B cell (primary cell): ENCODE measurements around the gene KRT222. TPM values are rescaled to one million over a fixed set of nuclear protein-coding genes. Genes with fewer than 3 reads are reported as not detected.

ENCODE experiments used
- ATAC-seq: fragments of 200-7000 bp; cut with Tn5 transposase; one replicate; pipeline ENCODE4 v1.10.0; 2021; ENCODE audit warnings: low read depth, mild to moderate bottlenecking, moderate number of reproducible peaks, moderate library complexity
- CTCF ChIA-PET: fragments of 350-600 bp; sonication (Branson Sonifier 250); formaldehyde crosslinking; loops from one replicate; lab custom pipeline; 2021; ENCODE audit warnings: antibody characterized with exemption, inconsistent platforms; lab: Charles Lee
- POLR2A ChIA-PET: fragments of 350-600 bp; sonication (Branson Sonifier 250); formaldehyde crosslinking; loops from one replicate; lab custom pipeline; 2021; ENCODE audit warnings: antibody characterized with exemption; lab: Charles Lee
- DNase-seq: peaks from one replicate; pipeline ENCODE4 v3.0.0; 2013
- H2AFZ ChIP-seq: 2 replicates; pipeline ENCODE4 v1.6.1; 2012; ENCODE audit warnings: mild to moderate bottlenecking, low read depth, low read length; ENCODE audit not compliant: insufficient read depth, poor library complexity, severe bottlenecking
- H3K27ac ChIP-seq, 2 donors: 1 replicate in 1 of 2; 2 replicates in 1 of 2; pipeline ENCODE4 v1.5.1; 2012 to 2013; ENCODE audit warnings: low read length in 2 of 2, mild to moderate bottlenecking in 2 of 2, moderate library complexity in 1 of 2
- H3K27me3 ChIP-seq, 4 experiments: fragments of 200-600 bp in 1 of 4; sonication (generic) in 1 of 4; replicated peaks in 1 of 4; 1 replicate in 2 of 4; 2 replicates in 2 of 4; pipeline versions ENCODE4 v1.6.1 to v1.7.0; 2013 to 2016; ENCODE audit warnings: low read length in 3 of 4, mild to moderate bottlenecking in 2 of 4, mixed read lengths in 1 of 4, moderate library complexity in 1 of 4; ENCODE audit not compliant: insufficient read depth in 4 of 4, control insufficient read depth in 3 of 4; ENCODE audit errors: control extremely low read depth in 1 of 4
- H3K36me3 ChIP-seq, 2 experiments: replicated peaks in 1 of 2; 1 replicate in 1 of 2; 2 replicates in 1 of 2; pipeline versions ENCODE4 v1.6.1 to v1.7.1; 2013; ENCODE audit warnings: low read length in 1 of 2; ENCODE audit not compliant: insufficient read depth in 2 of 2, control insufficient read depth in 1 of 2; ENCODE audit errors: control extremely low read depth in 1 of 2, extremely low read depth in 1 of 2
- H3K4me1 ChIP-seq, 2 donors: fragments of 200-600 bp in 1 of 2; sonication (generic) in 1 of 2; 1 replicate in 1 of 2; 2 replicates in 1 of 2; pipeline versions ENCODE4 v1.5.1 to v1.6.1; 2013 to 2017; ENCODE audit warnings: low read length in 2 of 2; ENCODE audit not compliant: control insufficient read depth in 2 of 2, insufficient read depth in 2 of 2
- H3K4me2 ChIP-seq: replicated peaks from 2 replicates; pipeline ENCODE3; 2012; ENCODE audit warnings: mild to moderate bottlenecking, low read depth, low read length; ENCODE audit not compliant: poor library complexity, severe bottlenecking
- H3K4me3 ChIP-seq, 5 experiments: fragments of 200-600 bp in 1 of 5; sonication (generic) in 1 of 5; 1 replicate in 3 of 5; 2 replicates in 2 of 5; pipeline versions ENCODE4 v1.5.1 to v1.7.0; 2011 to 2016; ENCODE audit warnings: low read length in 4 of 5, mild to moderate bottlenecking in 4 of 5, low read depth in 2 of 5, control low read depth in 1 of 5, moderate library complexity in 1 of 5; ENCODE audit not compliant: insufficient read depth in 1 of 5; ENCODE audit errors: control extremely low read depth in 1 of 5, extremely low read depth in 1 of 5
- H3K79me2 ChIP-seq: fragments of 200-600 bp; sonication (generic); one replicate; pipeline ENCODE4 v1.6.0; 2016; ENCODE audit warnings: low read length; ENCODE audit not compliant: control insufficient read depth, insufficient read depth
- H3K9ac ChIP-seq: fragments of 200-600 bp; sonication (generic); 2 replicates; pipeline ENCODE4 v1.6.1; 2017; ENCODE audit warnings: mild to moderate bottlenecking, low read length, moderate library complexity
- H3K9me3 ChIP-seq, 3 donors: one replicate each; pipeline versions ENCODE4 v1.6.1 to v1.7.1; 2013; ENCODE audit warnings: low read length in 2 of 3; ENCODE audit not compliant: control insufficient read depth in 2 of 3, insufficient read depth in 1 of 3; ENCODE audit errors: control extremely low read depth in 1 of 3
- H4K20me1 ChIP-seq: 2 replicates; pipeline ENCODE4 v1.6.0; 2012; ENCODE audit warnings: mild to moderate bottlenecking, low read length; ENCODE audit not compliant: insufficient read depth, control insufficient read depth, poor library complexity, severe bottlenecking
- H3K27ac Mint-ChIP-seq: one replicate; pipeline ENCODE4 v1.8.0; 2021; ENCODE audit warnings: mixed read lengths
- H3K27me3 Mint-ChIP-seq: one replicate; pipeline ENCODE4 v1.8.0; 2021; ENCODE audit warnings: mixed read lengths
- H3K4me1 Mint-ChIP-seq: one replicate; pipeline ENCODE4 v1.8.0; 2021; ENCODE audit warnings: mixed read lengths
- H3K4me3 Mint-ChIP-seq: one replicate; pipeline ENCODE4 v1.8.0; 2021; ENCODE audit warnings: mixed read lengths
- H3K9me3 Mint-ChIP-seq: one replicate; pipeline ENCODE4 v1.8.0; 2022; ENCODE audit warnings: mixed read lengths; ENCODE audit not compliant: insufficient read depth
- CTCF ChIP-seq: fragments of 200-600 bp; IDR thresholded peaks from one replicate; pipeline ENCODE4 v1.8.0; 2022; ENCODE audit warnings: antibody characterized with exemption, mild to moderate bottlenecking
- EZH2 ChIP-seq: IDR thresholded peaks from 2 replicates; pipeline ENCODE4 v1.6.1; 2012; ENCODE audit warnings: borderline replicate concordance, low read depth, mild to moderate bottlenecking, moderate library complexity, low read length; ENCODE audit not compliant: insufficient read depth, poor library complexity, severe bottlenecking
- WGBS: methylation state at CpG from one replicate; pipeline ENCODE4 v1.1.5; 2013; ENCODE audit warnings: missing lambda C conversion rate; ENCODE audit not compliant: insufficient coverage; 5-methylcytosine and 5-hydroxymethylcytosine counted together
- intact Hi-C: fragments of 100-400 bp; cut with micrococcal nuclease; formaldehyde crosslinking; loops from one replicate; pipeline ENCODE4 v1.10.0; 2022
- polyA plus RNA-seq: library from polyadenylated mRNA; depleted of rRNA; stranded (reverse); fragments of >200 nt; gene quantifications from 2 replicates; pipeline ENCODE4 v1.2.3, GENCODE V29; 2012
- total RNA-seq, 2 donors: library from RNA; stranded (reverse); fragments of 120-200 nt in 1 of 2; gene quantifications; 1 replicate in 1 of 2; 2 replicates in 1 of 2; pipeline versions ENCODE4 v1.2.3 to v1.2.4, GENCODE V29; 2013 to 2022

Gene KRT222
- total and polyA plus RNA-seq, 2 donors (not counting 1 experiment from before 2014, with no cell fraction given): not detected

- no peak overlapping the region for H3K4me3 ChIP-seq
- H4K20me1 ChIP-seq: no peaks in the 10 kb centered on the region
- no peak overlapping the region for H3K27ac Mint-ChIP-seq
- no peak for TF ChIP-seq CTCF
- no peak for TF ChIP-seq EZH2
- H3K36me3 ChIP-seq: no peaks in the 10 kb centered on the region
- no peaks in the 10 kb centered on the region for H3K4me1 Mint-ChIP-seq
- no peak overlapping the region for H2AFZ ChIP-seq
- POLR2A ChIA-PET: no interaction called here
- no peak for ATAC-seq
- no peaks in the 10 kb centered on the region for H3K4me1 ChIP-seq
- H3K9me3 ChIP-seq: no peaks in the 10 kb centered on the region
- no peaks in the 10 kb centered on the region for H3K9me3 Mint-ChIP-seq
- no peak overlapping the region for H3K27ac ChIP-seq
- H3K9ac ChIP-seq: no peak overlapping the region
- peaks cover 0 to 8% (median 5%) of the 10 kb centered on the region in 4 experiments for H3K27me3 ChIP-seq
- DNase-seq: no peak
- 77% methylated on average over 6 of the region's 7 CpGs for WGBS
- intact Hi-C loops: no loop called here
- CTCF ChIA-PET: no interaction called here
- no peaks in the 10 kb centered on the region for H3K79me2 ChIP-seq
- no peak overlapping the region for H3K4me3 Mint-ChIP-seq
- H3K27me3 Mint-ChIP-seq: peaks cover 35% of the 10 kb centered on the region
- no peak overlapping the region for H3K4me2 ChIP-seq
Measured at GRCh38 chr17:40697297-40697696, 32.3 kb upstream of the KRT222 start.

GRCh38 chr17:40696651-40697072 lies 31.7 kb upstream of the KRT222 start:
- H3K4me1 Mint-ChIP-seq: no peaks in the 10 kb centered on the region
- Histone ChIP-seq H2AFZ (no peak overlapping the region), H4K20me1 (no peaks in the 10 kb centered on the region), H3K79me2 (no peaks in the 10 kb centered on the region), H3K4me1 (no peaks in the 10 kb centered on the region), H3K4me3 (no peak overlapping the region), H3K27ac (no peak overlapping the region), H3K9me3 (no peaks in the 10 kb centered on the region), H3K9ac (no peak overlapping the region), H3K36me3 (no peaks in the 10 kb centered on the region), H3K27me3 (peaks cover 0 to 8% (median 5%) of the 10 kb centered on the region in 4 experiments), H3K4me2 (no peak overlapping the region)
- no peaks in the 10 kb centered on the region for H3K9me3 Mint-ChIP-seq
- ChIA-PET CTCF (no interaction called here), POLR2A (no interaction called here)
- no peak for DNase-seq
- ATAC-seq: no peak
- H3K27me3 Mint-ChIP-seq: peaks cover 39% of the 10 kb centered on the region
- 40% methylated on average over 2 of the region's 3 CpGs for WGBS
- no peak overlapping the region for H3K4me3 Mint-ChIP-seq
- intact Hi-C loops: no loop called here
- no peak overlapping the region for H3K27ac Mint-ChIP-seq
- TF ChIP-seq EZH2 (no peak), CTCF (no peak)
